Effector CD8-positive, alpha-beta T cell (primary cell): Measurements from ENCODE around the gene FAM20C.
"Not testable (repeated sequence)": the region's sequence is repeated elsewhere in the genome, so short reads cannot be mapped to it uniquely, and the experiment has no call there.

ENCODE experiments used
- DNase-seq: peaks from one replicate; lab custom pipeline; 2025; lab: John Stamatoyannopoulos, UW

Gene FAM20C

GRCh38 chr7:174716-175115 is 17.7 kb upstream of the FAM20C start:
- no peak for DNase-seq

GRCh38 chr7:175955-176354 is 16.4 kb upstream of the FAM20C start:
- no peak for DNase-seq

GRCh38 chr7:176381-176780 is 16.0 kb upstream of the FAM20C start:
- DNase-seq = no peak

- no peak for DNase-seq
These were observed 15.4 kb upstream of the FAM20C start for GRCh38 chr7:176786-177459.

DNA sequence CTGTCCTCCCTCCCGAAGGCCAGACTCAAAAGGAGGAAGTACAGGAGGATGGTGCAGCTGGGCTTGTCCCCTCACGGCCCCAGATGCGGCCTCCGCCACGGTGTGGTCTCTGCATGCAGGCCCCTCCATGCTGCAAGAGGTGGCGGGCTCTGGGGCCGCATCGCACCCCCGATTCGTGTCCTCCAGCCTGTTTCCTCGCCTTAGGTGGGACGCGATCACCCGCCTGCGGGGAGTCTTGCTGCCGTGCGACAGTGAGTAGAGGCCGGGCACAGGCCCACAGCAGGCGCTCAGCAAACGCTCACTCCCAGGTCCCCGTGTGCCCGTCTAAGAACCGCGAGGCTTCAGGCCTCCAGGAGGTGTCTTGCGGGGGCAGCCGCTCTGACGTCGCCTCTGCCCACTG is 13.9 kb upstream of the FAM20C start:
- DNase-seq = no peak

DNA sequence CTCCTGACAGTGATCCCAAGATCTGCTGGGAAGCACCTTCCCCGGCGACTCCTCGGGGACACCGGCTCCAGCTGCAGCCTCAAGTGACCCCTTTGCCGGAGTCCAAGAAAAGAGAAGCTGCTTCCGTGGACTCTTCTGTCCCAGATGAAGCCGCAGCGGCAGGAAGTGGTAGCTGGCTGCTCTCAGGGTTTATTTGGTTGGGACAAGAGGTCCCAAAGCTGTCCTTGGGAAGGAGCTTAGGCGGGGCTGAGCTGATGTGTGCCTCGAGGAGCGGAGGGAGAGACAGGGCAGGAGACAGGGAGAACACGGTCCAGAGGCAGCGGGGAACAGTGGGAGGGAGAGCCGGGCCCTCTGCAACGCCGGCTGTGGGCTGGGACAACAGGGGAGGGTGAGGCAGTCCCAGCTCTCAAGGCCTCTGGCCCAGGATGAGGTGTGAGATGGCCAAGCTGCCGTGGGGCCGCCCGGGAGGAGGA is 13.1 kb upstream of the FAM20C start:
- DNase-seq = no peak

DNA sequence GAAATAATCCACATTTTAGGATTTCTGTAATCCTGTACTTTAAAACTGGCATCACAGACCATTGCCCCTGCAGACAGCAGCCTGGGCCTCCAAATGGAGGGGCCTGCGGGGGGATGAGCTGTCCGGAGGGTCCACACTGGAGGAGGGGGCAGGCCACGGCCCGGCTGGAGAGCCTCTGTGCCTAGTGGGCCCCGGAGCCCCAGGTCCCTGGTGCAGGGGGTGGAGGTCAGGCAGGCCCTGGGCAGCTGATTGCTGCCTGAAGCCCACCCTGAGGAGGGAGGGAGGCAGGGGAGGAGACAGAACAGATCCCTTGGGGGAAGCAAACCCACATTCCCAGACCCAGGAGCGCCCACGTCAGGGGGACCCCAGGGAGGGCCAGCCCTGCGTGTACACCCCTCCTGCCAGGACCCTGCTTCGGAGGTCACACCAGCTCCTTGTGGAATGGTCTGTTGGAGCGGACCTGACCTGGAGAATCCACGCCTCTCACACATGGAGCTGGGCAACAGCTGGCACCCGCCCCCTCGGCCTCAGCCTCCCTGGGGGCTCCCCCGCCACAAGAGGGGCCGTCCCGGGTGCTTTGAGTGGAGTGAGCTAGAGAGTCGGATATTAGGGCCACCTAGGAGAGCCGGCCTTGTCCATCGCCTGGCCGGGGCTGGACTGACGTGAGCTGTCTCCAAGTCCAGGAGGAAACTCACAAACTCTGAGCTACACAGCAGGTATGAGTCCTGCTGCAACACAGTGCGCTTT is 12.2 kb upstream of the FAM20C start:
- DNase-seq = no peak

GRCh38 chr7:181738-182137 is 10.6 kb upstream of the FAM20C start:
- DNase-seq = no peak

GRCh38 chr7:182502-182901 is 9.9 kb upstream of the FAM20C start:
- DNase-seq = not testable (repeated sequence)

GRCh38 chr7:183496-184292 is 8.7 kb upstream of the FAM20C start:
- DNase-seq = no peak

- no peak for DNase-seq
These were observed 7.8 kb upstream of the FAM20C start for GRCh38 chr7:184294-185264.

DNA sequence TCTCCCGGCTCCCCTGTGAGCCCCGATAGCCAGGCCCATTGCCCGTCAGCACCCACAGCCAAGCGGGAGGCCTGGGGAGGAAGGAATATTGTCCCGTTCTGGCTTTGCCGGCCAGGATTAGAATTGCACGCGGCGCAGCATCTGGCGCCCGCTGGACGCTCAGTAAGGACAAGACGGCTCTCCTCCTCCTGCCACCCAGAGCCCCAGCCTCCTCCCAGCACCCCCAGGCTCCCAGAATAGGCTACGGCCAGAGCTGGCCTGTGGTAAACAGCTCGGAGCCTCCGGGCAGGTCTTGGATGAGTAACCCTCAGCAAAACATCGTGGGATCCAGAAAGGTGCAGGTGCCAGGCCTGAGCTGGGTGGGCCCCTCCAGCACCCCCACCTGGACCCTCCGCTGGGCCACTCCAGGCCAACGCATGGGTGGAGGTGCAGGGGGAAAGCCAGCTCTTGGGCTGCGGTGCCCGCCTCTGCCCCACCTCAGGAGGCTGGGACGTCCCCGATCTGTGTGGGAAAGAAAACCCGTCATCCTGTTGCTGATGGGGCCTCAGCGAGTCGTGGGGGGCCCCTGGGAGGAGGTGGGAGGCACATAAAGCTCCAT is 5.8 kb upstream of the FAM20C start:
- DNase-seq = no peak

DNA sequence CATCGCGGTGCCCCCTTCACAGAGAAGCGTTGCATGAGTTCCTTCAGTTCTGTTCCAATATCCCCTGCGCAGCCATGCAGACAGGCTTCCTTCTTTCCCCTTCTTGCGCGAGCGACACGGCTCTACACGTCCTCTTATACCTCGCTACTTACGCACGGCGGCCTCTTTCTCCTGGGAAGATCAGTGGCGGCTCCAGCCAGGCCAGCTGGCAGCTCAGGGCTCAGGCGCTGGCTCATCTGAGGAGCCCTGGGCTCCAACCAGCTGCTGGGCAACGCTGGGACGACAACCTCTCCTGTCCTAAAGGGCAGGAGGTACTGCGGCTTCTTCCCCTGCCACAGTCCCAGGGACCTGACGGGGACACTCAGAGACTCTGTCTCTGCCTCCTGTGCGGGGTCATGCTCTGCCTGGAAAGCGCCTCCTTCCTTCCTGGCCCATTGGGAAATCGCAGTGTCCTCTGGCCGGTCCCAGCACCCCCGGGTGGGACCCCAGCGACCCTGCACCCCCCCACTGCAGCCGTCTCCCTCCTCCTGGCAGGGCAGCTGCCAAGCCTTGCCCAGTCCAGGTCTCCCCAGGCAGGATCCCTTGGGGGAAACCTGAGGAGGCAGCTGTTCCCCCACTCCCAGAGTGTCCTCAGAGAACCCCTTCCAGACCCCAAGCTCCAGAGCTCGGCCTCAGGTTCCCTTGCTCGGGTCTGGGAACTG is 5.0 kb upstream of the FAM20C start:
- no peak for DNase-seq

DNA sequence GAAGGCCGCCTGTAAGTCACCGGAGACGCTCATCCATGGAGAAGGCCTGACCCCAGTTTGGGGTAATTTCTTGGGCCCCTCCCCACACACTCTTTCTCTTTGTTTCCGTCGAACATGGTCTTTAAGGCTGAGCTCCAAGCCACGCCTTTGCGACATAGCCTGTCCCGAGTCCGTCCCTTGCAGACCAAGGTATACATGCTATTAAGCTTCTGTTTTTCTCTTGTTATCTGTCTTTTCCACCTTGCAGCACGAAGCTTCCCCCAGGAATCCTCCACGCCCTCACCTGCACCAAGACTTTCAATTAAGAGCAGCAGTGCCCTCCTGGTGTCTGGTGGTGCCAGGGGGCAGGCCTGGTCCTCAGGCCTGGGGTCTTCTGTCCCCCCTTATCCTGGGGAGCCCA is 4.2 kb upstream of the FAM20C start:
- DNase-seq = no peak

DNA sequence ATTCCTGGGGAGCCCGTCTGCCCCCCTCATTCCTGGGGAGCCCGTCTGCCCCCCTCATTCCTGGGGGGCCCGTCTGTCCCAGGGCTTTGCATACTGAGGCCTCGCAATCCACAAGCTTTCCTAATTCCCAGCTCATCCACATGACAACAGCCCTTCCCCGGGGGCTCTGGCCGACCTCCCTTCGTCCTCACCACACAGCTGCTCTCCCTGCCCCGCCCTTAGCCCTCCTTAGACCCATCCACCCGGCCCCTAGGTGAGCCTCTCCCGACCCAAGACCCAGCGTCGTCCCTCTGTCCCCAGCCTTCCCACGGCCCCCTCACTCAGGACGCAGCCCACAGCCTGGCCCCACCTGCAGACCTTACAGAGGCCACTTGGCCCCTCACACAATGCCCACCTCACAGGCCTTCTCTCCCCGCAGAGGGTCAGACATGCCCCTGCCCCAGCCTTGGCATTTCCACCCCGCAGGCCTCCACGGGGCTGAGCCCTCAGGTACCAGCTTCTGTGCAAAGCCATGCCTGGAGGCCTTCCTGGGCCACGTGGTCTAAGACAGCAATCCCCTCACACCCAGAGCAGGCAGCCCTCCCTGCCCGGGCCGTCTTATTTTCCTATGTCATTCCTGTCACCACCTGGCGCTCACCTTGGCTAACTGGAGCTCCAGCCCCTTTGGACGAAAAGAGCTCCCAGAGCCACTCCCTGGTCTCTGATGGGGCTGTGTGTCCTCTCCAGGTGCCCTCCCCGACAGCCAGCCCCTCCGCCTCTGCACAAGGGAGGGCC is 3.5 kb upstream of the FAM20C start:
- DNase-seq = no peak

- DNase-seq = no peak
These were observed 2.7 kb upstream of the FAM20C start for GRCh38 chr7:189719-190118.

DNA sequence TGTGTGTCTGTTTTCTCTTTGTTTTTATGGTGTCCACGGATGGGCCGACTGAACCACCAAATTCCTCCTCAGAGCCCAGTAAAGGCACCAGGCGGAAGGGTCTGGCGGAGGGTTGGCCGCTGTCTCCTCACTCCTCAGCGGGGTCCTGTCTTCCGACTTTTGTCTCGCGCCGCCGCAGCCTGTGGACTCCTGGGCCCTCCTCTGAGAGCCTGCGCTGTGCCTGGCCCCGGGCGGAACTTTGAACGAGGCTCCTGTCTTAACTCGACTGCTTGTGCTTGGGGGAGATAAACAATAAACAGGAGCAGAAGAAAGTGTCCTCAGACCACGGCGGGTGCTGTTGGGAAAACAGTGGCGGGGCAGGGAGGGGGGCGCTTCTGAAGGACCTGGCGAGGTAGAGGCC is 2.2 kb upstream of the FAM20C start:
- no peak for DNase-seq

DNA sequence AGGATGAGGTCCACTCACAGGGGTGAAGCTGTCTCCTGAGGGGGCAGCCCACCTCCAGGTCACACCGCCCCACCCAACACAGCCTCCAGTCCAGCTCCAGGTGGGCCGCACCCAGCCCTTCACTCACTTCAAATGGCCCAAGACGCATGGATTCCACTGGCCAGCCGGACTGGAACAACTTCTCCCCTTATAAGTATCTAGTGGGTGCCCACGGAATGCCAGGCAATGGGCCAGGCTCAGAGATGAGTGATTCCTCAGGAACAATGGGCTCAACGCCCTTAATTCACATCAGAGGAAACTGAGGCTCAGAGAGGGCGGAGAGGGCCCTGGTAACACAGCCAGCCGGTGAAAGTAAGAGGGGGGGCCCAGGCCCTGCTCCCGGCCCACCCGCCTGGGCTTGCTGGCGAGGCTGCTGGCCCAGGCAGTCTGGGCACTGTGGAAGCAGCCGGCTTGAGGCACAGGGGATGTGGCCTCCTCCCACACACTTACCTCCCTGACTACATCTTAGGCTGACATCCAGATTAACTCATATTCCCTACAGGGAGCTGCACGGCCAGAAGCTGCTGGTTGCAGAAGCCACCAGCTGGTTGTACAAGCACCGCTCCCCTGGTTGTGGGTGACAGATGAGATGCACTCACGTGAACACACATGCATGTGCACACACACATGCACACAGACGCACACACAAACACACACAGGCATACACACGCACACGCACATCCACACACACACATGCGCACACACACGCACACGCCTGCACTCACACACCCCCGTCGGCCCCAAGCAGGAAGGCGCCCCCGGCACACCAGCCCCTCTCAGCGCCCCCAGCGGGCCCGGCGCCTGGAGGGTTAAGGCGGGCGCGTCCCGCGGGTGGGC is 1.0 kb upstream of the FAM20C start:
- DNase-seq = no peak
